HG03520 (cell line): ENCODE measurements around the gene APLNR.
A peak's percentile ranks its signal among the peaks of the same experiment; 100 is the strongest.

Experiments
- ATAC-seq: cut with Tn5 transposase; IDR thresholded peaks from one replicate; pipeline ENCODE4 v1.9.1; 2021; ENCODE audit warnings: mild to moderate bottlenecking, moderate library complexity; ENCODE audit not compliant: unreplicated experiment

Gene APLNR

DNA sequence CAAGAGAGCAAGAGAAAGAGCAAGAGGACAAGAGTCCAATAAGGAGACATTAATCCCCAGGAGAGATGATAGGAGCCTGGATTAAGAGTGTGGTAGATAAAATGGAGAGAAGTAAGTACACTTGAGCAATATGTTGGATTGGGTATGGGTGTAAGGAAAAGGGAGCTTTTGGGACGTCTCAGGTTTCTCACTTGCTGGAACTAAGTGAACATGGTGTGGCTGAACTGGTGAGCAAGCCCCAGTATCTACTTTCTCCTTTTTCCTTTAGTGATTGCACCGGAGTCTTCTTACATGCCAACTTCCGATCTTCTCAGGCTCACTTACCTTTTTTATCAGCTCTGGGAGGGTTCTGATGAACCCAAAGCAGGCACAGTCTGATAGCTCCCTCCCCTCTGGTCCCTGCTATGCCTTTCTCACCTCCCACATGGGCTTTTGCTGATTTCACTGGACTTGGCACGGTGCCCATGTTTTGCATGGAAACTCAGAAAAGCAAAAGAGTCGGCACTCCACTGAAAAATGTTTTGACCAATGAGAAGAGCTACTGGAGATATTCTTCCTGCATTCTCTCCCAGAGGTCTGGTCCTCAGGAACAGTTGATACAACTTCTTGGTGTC is 14.5 kb upstream of the APLNR start:
- ATAC-seq, result no peak

DNA sequence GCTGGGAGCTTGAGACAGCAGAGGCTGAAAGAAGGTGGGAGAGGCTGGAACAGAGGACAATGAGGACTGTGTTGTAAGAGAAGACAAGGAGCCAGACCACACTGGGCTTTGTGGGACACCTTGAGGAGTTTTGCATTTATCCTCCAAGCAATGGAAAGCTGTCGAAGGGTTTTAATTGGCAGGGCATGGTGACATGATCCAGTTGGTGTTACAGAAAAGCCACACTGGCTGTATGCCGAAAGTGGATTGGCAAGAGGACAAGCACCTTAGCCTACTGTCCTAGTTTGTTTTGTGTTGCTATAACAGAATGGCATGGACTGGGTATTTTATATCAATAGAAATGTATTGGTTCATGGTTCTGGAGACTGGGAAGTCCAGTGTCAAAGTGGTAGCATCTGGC is 14.0 kb upstream of the APLNR start:
- no peak for ATAC-seq

DNA sequence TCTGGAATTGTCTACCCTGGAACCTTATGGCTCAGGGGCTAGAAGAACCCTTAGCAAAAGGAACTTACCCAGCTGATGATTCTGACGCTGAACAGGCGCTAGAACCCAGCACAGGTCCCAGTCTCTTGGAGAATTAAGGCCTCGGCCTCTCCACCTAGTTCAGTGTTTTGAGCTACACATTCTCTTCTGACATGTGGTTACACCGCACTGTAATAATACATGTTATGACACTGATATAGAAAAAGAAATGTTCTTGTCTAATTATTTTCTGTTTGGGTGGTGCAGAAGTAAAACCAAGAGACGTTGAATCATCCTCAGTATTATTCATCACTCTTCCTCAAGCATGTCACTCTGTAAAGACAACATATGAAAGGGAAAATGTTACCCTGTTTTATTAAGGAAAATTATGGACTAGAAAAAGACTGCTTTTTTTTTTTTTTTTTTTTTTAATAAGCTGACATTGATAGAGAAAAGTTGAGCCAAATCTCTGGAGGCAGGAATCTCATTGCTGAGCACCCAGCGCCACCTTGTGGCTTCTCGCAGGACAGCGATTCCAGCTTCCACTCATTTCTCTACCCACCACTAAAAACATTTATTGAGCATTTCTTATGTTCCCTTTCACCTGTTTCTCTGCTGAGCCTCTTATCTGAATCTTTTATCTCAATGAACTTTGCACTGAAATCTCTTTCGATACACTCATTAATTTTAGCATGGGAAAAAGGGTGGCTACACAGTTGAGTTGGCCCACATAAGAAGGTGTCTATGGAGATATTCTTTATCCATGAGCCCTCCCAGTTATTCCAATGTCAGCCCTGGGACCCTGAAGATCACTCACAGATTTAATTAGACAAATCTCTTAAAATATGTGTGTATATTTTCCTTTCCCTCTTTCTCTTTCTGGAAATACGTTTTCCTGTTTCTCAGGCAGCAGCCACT is 12.6 kb upstream of the APLNR start:
- ATAC-seq, result peak; percentile 56

- ATAC-seq, result peak; percentile 45
These were observed 11.8 kb upstream of the APLNR start for GRCh38 chr11:57248780-57249383.

GRCh38 chr11:57244911-57245310 is 7.9 kb upstream of the APLNR start:
- no peak for ATAC-seq

DNA sequence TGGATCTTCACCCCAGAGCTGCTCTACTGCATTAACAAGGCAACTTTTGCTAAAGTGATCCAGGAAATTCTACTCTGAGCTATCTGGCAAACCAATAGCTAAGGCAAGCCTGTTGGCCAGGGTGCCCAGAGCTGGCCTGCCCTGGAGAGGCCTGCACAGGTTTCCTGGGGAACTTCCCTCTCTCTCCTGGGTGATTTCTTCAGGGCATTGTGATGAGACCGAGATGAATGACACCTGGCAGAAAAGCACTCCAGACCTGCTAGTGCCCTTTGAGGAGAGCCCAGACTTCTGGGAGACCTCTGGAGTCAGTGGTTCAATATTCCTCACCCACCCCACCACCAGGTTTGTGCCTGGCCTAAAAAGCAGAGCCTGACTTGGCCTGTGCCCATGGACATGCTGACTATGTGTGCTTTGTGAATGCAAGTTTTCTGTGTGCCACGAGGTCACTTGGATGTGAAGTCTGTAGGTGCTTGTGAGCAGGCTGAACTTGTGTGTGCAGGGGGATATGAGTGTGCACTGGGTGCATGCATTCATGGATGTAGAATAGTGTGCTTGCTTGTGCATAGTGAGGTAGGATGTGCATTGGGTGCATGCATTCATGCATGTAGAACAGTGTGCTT is 4.4 kb upstream of the APLNR start:
- no peak for ATAC-seq

DNA sequence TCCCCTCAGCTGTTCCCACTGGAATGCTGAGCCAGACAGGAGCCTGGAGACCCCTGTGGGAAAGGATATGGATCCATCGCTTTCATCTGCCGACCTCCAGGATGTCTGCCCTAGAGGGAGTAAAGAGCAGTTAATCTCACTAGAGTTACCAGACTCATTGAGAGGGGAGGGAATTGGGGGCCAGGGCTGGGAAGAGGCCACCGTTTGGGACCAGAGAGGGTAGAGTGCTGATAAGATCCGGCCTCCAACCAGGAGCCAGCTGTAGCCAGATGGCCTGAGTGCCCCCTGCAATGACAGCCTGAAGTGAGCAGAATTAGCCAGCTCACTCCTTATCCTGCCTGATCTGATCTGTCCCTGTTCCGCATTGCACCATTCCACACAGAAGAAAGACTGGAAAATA is 3.7 kb upstream of the APLNR start:
- no peak for ATAC-seq

- ATAC-seq, result no peak
These were observed 3.0 kb upstream of the APLNR start for GRCh38 chr11:57240007-57240406.

DNA sequence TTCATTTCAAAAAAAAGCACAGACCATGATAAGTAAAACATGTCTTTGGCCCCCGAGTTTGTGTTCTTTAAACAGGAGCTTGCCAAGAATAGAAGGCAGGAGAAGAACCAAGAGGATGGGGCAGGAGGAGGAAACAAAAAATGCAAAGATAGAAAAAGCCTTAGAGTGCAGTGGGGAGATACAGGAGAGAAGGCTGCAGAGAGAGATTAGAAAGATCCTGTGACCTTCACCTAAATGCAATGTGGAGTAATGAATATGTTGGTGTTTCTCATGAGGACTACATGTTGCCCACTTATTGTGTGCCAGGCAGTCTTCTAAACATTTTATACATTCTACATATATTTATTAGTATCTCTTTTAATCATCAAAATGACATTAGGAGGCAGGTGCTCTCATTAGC is 2.3 kb upstream of the APLNR start:
- no peak for ATAC-seq

GRCh38 chr11:57235761-57236703 is 1.0 kb downstream of the APLNR start:
- ATAC-seq, result no peak

- ATAC-seq, result no peak
These were observed 3.3 kb downstream of the APLNR start for GRCh38 chr11:57233702-57234101.

- ATAC-seq, result no peak
These were observed 5.4 kb downstream of the APLNR start for GRCh38 chr11:57231539-57232253.

DNA sequence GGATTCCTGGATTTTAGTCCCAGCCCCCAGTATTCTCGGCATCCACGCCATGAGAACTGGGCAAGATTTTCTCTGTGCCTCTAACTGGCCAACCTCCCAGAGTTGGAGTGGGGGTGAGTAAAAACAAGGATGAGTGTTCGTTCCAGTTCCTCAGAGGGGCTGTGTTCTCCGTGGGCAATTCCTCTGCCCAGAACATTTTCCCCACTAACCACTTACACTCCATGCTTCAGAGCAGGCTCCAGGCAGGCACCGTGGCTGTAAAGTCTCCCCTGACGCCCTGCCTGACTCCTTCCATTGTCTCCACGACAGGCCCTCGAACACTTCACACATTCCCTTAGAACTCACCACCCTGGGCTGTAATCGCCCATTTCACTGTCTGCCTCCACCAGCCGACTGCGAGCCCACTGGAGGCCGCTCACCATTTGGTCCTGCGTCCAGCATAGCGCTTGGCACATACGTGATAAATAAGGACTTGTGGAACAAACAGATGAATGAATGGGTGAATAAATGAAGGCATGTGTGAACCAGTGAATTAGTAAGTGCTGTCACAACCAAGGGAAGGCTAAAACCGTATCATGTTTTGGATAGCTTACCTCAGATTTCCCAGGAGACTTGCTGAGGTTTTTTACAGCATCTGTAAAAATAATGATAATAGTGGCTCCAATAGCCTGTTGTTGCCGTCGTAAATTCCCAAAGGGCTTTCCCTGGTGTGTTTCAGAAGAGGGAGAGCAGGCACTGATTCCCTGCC is 6.1 kb downstream of the APLNR start:
- no peak for ATAC-seq

DNA sequence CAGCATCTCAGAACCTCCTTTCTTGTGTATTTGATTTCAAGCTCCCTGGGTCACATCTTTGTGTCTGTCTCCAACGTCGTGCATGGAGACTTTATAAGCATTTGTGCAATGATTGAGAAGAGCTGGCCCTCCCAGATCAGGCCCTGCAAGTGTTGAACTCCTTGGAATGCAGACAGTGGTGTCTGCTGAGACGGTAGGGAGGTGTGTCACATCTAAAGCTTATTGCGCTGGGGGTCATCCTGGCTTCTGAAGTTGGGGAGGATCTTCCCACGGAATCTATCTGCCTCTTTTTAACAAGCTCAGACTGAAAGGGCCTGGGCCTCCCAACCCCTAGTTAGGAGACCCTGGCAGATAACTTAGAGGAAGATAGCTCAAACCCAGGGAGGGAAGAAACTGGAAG is 6.7 kb downstream of the APLNR start:
- no peak for ATAC-seq

DNA sequence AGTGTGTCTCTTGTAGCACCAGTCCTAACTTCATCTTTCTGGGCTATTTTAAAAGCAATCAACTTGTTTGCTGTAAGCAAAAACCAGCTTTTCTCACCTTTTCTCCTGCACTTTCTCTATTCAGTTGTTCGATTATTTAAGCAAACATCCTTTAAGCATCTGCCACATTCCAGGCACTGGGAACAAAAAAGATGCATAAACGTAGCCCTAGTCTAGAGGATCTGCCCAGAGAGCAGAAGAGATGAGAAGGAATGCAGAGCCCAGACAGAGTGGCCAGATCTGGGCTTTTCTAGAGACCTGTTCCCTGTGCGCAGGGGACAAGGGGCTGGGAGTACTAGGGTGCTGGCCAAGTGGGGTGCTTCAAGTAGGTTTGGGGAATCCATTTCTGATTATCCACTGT is 8.4 kb downstream of the APLNR start:
- no peak for ATAC-seq

DNA sequence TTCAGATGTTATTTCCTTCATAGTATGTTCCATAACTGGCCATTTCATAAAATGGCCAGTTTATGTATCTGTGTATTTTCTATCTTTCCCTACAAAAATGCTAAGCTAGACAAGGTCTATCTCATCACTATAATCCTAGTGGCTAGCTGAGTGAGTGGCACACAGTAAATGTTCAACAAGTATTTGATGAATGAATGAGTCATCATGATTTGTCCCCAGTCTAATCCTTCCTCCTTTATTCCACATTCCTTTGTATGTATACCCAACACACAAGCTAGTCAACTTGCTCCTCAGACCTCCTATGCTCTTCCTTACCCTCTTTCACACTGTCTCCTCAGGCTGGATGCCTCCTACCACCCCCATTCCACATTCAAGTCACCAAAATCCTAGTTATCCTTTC is 12.5 kb downstream of the APLNR start:
- ATAC-seq, result no peak

DNA sequence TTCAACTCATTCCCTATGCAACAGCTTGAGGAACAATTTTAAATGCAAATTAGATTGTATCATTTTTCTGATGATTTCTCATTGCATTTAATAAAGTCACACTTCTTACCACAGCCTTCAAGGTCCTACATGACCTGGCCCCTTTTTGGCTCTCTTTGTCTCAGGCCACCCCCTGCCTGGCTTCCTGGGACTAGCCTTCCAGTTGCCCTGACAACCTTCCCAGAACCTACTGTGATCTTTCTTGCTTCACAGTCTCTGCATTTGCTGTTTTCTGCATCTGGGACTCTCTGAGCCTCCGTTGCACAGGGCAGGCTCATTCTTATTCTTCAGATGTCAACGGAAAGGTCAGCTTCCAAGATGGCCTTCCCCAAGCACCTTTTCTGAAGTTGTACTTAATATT is 12.9 kb downstream of the APLNR start:
- no peak for ATAC-seq

GRCh38 chr11:57223601-57224000 is 13.4 kb downstream of the APLNR start:
- no peak for ATAC-seq

DNA sequence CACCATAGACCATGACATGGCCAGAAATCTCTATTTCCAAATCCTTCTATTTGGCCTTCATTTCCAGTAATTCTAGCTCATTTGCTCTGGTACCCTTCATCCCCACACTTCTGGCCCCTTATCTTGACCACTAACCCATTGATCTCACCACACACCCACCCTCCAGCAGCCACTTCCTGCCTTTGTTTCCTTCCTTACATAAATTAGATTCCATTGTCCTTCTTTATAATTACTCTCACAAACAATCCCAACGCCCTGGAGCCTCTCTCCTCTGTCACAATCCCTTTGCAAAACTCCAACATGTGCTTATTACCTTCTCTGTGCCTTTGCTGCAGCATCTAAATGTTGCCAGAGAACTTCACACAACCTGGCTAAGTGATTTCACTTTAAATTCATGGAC is 14.8 kb downstream of the APLNR start:
- ATAC-seq, result no peak
